Measurements from ENCODE around the gene SLC2A10.

Gene SLC2A10

DNA sequence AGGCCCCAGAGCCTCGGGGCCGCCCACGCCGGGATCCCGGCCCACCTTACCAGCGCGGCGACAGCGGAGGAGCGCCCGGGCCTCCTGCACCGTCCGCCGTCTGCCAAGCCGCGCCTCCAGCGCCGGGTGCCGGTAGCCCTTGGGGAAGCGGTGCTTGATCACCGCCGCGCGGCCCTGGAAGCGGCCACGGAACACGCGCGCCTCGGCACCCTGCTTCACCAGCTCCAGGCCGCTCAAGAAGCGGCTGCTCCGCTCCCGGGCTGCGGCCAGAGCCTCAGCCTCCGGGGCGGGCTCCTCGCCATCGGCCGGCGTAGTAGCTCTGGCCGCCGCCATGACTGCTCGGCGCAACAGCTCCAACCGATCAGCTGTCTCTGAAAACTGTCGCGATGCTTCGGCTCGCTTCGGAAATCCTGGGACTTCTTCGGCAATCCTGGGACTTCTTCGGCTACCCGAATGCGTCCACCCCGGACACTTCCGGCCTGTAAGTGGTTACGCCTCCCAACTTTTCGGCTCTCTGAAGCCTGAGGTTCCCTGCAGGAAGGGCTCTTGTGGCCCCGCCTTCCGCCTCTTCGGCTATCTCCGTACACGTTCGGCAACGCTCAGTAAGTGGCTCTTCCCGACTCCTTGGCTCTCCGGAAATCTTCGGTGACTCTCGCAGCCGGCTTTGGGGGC lies 20.2 kb upstream of the SLC2A10 start, which contains the start of gene TP53RK:
TSS of gene TP53RK (minus strand) at position 363 of the 672 bp plus-strand sequence. CDS start at position 333, 30 bp downstream.
- ChIA-PET CTCF (interaction anchor here (0.6 to 1.8 kb wide), 5 partner anchors 7 to 130 kb away, joined by 3 to 7 read pairs (median 5); no protein-coding TSS in a partner anchor), POLR2A (interaction anchor here (0.6 to 1.6 kb wide), 6 partner anchors 14 to 628 kb away, joined by 3 to 6 read pairs (median 4); partner anchors contain the start of gene ELMO2)
- Histone ChIP-seq H3K4me1 (ENCODE audit: control insufficient read depth, insufficient read depth, low read length) (no peaks in the 10 kb centered on the region), H3K27ac (ENCODE audit: extremely low read depth, low read depth, low read length) (peak within 1 kb of the TSS; percentile 84), H3K36me3 (ENCODE audit: control insufficient read depth in 2 of 2, insufficient read depth in 1 of 2, low read length in 2 of 2) (peaks cover 0 to 28% of the 10 kb centered on the region in 2 experiments; a peak in 1 of 3 replicates), H3K4me3 (ENCODE audit: low read depth, low read length) (peak within 1 kb of the TSS; percentile 87), H3K9me3 (ENCODE audit: control insufficient read depth, insufficient read depth, low read depth, low read length) (no peaks in the 10 kb centered on the region)
- no peak for TF ChIP-seq ZNF837 (tag by site-specific recombination; IDR thresholded peaks at IDR 0.05)
- peak; percentile 75 for TF ChIP-seq ZXDB (tag by site-specific recombination; IDR thresholded peaks at IDR 0.05)
- 0 out of 2 replicates have a peak, but pooled peaks have one; percentile 48 for TF ChIP-seq ZSCAN16 (tag by site-specific recombination; IDR thresholded peaks at IDR 0.05)
- TF ChIP-seq ZBTB17 (tag by site-specific recombination; IDR thresholded peaks at IDR 0.05), result peak; percentile 99
- peak; percentile 90 for TF ChIP-seq YY2 (tag by site-specific recombination; IDR thresholded peaks at IDR 0.05)
- TF ChIP-seq, protein P1, sequence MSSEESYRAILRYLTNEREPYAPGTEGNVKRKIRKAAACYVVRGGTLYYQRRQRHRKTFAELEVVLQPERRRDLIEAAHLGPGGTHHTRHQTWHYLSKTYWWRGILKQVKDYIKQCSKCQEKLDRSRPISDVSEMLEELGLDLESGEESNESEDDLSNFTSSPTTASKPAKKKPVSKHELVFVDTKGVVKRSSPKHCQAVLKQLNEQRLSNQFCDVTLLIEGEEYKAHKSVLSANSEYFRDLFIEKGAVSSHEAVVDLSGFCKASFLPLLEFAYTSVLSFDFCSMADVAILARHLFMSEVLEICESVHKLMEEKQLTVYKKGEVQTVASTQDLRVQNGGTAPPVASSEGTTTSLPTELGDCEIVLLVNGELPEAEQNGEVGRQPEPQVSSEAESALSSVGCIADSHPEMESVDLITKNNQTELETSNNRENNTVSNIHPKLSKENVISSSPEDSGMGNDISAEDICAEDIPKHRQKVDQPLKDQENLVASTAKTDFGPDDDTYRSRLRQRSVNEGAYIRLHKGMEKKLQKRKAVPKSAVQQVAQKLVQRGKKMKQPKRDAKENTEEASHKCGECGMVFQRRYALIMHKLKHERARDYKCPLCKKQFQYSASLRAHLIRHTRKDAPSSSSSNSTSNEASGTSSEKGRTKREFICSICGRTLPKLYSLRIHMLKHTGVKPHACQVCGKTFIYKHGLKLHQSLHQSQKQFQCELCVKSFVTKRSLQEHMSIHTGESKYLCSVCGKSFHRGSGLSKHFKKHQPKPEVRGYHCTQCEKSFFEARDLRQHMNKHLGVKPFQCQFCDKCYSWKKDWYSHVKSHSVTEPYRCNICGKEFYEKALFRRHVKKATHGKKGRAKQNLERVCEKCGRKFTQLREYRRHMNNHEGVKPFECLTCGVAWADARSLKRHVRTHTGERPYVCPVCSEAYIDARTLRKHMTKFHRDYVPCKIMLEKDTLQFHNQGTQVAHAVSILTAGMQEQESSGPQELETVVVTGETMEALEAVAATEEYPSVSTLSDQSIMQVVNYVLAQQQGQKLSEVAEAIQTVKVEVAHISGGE (tag by site-specific recombination; conservative IDR thresholded peaks at IDR 0.05; ENCODE audit: low read depth), result peak; percentile 55; the same call in 1 of the 2 replicates
- peak; percentile 80 for TF ChIP-seq KLF16 (tag by site-specific recombination; IDR thresholded peaks at IDR 0.05)
- TF ChIP-seq, protein P2, sequence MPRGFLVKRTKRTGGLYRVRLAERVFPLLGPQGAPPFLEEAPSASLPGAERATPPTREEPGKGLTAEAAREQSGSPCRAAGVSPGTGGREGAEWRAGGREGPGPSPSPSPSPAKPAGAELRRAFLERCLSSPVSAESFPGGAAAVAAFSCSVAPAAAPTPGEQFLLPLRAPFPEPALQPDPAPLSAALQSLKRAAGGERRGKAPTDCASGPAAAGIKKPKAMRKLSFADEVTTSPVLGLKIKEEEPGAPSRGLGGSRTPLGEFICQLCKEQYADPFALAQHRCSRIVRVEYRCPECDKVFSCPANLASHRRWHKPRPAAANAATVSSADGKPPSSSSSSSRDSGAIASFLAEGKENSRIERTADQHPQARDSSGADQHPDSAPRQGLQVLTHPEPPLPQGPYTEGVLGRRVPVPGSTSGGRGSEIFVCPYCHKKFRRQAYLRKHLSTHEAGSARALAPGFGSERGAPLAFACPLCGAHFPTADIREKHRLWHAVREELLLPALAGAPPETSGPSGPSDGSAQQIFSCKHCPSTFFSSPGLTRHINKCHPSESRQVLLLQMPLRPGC (tag by site-specific recombination; IDR thresholded peaks at IDR 0.05), result no peak; the same call in 1 of the 2 replicates
- 0 out of 2 replicates have a peak, but pooled peaks have one; percentile 65 for TF ChIP-seq ZNF184 (tag by site-specific recombination; IDR thresholded peaks at IDR 0.05)
- peak; percentile 81 for TF ChIP-seq IKZF3 (tag by site-specific recombination; IDR thresholded peaks at IDR 0.05)
- no peak for TF ChIP-seq ZNF239 (tag by site-specific recombination; IDR thresholded peaks at IDR 0.05)
- peak; percentile 80 for TF ChIP-seq SP2 (tag by site-specific recombination; IDR thresholded peaks at IDR 0.05)
- TF ChIP-seq, protein P3, sequence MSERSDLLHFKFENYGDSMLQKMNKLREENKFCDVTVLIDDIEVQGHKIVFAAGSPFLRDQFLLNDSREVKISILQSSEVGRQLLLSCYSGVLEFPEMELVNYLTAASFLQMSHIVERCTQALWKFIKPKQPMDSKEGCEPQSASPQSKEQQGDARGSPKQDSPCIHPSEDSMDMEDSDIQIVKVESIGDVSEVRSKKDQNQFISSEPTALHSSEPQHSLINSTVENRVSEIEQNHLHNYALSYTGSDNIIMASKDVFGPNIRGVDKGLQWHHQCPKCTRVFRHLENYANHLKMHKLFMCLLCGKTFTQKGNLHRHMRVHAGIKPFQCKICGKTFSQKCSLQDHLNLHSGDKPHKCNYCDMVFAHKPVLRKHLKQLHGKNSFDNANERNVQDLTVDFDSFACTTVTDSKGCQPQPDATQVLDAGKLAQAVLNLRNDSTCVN (tag by site-specific recombination; optimal IDR thresholded peaks at IDR 0.05), result peak; percentile 85
- TF ChIP-seq ZNF10 (tag by site-specific recombination; IDR thresholded peaks at IDR 0.05), result peak; percentile 75
- TF ChIP-seq GLIS2 (tag by site-specific recombination; IDR thresholded peaks at IDR 0.05), result peak; percentile 58; the same call in 1 of the 2 replicates
- no peak for TF ChIP-seq ZSCAN23 (tag by site-specific recombination; IDR thresholded peaks at IDR 0.05)
- TF ChIP-seq, protein P4, sequence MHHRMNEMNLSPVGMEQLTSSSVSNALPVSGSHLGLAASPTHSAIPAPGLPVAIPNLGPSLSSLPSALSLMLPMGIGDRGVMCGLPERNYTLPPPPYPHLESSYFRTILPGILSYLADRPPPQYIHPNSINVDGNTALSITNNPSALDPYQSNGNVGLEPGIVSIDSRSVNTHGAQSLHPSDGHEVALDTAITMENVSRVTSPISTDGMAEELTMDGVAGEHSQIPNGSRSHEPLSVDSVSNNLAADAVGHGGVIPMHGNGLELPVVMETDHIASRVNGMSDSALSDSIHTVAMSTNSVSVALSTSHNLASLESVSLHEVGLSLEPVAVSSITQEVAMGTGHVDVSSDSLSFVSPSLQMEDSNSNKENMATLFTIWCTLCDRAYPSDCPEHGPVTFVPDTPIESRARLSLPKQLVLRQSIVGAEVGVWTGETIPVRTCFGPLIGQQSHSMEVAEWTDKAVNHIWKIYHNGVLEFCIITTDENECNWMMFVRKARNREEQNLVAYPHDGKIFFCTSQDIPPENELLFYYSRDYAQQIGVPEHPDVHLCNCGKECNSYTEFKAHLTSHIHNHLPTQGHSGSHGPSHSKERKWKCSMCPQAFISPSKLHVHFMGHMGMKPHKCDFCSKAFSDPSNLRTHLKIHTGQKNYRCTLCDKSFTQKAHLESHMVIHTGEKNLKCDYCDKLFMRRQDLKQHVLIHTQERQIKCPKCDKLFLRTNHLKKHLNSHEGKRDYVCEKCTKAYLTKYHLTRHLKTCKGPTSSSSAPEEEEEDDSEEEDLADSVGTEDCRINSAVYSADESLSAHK (tag by site-specific recombination; IDR thresholded peaks at IDR 0.05), result peak; percentile 28; the same call in 1 of the 2 replicates
- peak; percentile 88 for TF ChIP-seq YY1 (tag by site-specific recombination; IDR thresholded peaks at IDR 0.05)
- peak; percentile 39 for TF ChIP-seq OSR2 (tag by site-specific recombination; IDR thresholded peaks at IDR 0.05)
- TF ChIP-seq, protein P5, sequence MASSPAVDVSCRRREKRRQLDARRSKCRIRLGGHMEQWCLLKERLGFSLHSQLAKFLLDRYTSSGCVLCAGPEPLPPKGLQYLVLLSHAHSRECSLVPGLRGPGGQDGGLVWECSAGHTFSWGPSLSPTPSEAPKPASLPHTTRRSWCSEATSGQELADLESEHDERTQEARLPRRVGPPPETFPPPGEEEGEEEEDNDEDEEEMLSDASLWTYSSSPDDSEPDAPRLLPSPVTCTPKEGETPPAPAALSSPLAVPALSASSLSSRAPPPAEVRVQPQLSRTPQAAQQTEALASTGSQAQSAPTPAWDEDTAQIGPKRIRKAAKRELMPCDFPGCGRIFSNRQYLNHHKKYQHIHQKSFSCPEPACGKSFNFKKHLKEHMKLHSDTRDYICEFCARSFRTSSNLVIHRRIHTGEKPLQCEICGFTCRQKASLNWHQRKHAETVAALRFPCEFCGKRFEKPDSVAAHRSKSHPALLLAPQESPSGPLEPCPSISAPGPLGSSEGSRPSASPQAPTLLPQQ (tag by site-specific recombination; IDR thresholded peaks at IDR 0.05), result 0 out of 2 replicates have a peak, but pooled peaks have one; percentile 88
- TF ChIP-seq SP3 (tag by site-specific recombination; IDR thresholded peaks at IDR 0.05), result peak; percentile 48; the same call in 1 of the 2 replicates
- TF ChIP-seq, protein P6, sequence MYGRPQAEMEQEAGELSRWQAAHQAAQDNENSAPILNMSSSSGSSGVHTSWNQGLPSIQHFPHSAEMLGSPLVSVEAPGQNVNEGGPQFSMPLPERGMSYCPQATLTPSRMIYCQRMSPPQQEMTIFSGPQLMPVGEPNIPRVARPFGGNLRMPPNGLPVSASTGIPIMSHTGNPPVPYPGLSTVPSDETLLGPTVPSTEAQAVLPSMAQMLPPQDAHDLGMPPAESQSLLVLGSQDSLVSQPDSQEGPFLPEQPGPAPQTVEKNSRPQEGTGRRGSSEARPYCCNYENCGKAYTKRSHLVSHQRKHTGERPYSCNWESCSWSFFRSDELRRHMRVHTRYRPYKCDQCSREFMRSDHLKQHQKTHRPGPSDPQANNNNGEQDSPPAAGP (tag by site-specific recombination; IDR thresholded peaks at IDR 0.05), result peak; percentile 62; the same call in 1 of the 2 replicates
- TF ChIP-seq ZIC2 (tag by site-specific recombination; IDR thresholded peaks at IDR 0.05), result no peak
